GM13976 (cell line): ENCODE results near the gene RALGAPB.

ENCODE experiments used
- DNase-seq: peaks from one replicate; pipeline ENCODE4 v3.0.0; 2012; ENCODE audit warnings: low spot score
- CTCF ChIP-seq: IDR thresholded peaks from 2 replicates; pipeline ENCODE4 v1.5.1; 2012; ENCODE audit warnings: borderline replicate concordance, mild to moderate bottlenecking; ENCODE audit not compliant: insufficient read depth; ENCODE audit errors: extremely low read depth, missing control alignments, control extremely low read depth
- in situ Hi-C: fragments of 300-500 bp; cut with MboI; formaldehyde crosslinking; loops from one replicate; pipeline ENCODE4 v1.12.0; 2022; ENCODE audit warnings: low sequenced_read_pairs, mixed read lengths, inconsistent platforms; ENCODE audit not compliant: unreplicated experiment

The RALGAPB gene

DNA sequence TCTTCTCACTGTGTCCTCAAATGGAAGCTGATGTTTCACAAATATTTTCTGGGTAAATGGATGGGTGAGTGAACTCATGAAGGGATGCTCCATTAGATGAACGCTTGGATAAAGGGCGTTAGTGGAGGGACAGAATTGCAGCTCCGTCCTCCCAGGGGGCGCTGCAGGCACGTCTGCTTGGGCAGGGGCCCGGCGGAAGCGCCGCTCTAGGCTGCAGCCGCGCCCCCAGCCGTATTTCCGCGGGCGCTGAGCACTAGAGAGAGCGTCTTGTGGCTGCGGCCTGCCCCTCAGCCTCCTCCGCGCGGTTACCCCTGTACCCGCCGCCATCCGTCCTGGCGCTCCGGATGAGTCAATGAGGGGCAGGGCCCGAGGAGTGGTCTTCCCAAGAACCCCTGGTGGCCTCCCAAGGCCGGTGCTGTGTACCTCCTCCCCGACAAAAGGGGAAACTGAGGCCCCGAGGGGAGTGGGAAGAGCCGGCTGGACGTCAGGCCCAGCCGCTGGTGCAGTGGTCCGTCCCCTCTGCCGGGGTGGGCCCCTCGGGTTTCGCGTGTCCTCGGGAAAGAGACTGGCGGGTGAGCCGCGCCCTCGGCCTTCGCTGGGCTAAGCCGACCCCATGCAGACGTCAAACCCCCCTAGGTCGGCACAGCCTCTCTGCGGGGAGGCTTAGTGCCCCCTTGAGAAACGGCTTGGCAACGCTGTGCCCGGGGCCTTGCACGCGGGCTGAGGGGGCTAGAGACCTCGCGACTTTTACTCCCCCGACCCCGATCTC lies 26.0 kb upstream of the RALGAPB start:
- peak; percentile 94 for TF ChIP-seq CTCF
- DNase-seq = peak; percentile 93
- in situ Hi-C loops = no loop called here

- no peak for DNase-seq
- no peak for TF ChIP-seq CTCF
- in situ Hi-C loops = no loop called here
Measured at GRCh38 chr20:38447251-38447661, 25.4 kb upstream of the RALGAPB start.

DNA sequence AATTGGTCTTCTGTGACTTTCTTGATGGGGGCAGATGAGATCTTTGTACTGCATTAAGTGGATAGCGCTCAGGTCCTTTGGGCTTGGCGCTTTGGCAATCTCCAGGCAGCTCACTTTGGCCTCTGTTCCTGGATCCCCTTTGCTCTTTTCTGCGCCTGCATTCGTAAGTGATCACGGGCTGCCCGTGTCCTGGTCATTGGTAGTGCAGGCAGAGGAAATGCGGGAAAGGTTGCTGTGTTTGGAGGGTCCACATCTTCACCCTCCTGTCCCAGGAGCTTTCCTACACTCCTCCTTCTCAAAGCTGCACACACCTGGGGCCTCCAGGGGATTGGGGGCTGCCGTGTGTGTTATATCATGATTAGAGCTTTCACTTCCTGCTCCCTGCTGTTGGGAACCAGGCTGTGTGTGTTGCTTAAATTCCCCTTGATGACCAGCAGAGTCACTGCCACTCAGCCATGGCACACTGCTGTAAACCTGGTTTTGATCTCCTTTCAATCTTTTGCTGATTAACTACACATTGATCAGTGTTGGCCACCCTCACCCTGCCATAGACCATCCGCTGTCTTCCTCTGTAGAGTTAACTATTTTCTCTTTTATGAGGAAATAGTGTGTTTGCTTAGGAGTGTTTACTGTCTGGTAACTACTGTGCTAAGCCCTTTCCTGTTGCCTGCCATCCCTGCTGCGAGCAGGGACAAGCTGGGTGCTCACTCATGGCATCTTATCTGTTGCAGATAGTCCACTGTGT lies 24.5 kb upstream of the RALGAPB start:
- in situ Hi-C loops = no loop called here
- no peak for TF ChIP-seq CTCF
- no peak for DNase-seq

- in situ Hi-C loops = no loop called here
- TF ChIP-seq CTCF = no peak
- no peak for DNase-seq
Measured at GRCh38 chr20:38449046-38449445, 23.6 kb upstream of the RALGAPB start.

- in situ Hi-C loops = no loop called here
- DNase-seq = no peak
- no peak for TF ChIP-seq CTCF
Measured at GRCh38 chr20:38450412-38450975, 22.1 kb upstream of the RALGAPB start.

DNA sequence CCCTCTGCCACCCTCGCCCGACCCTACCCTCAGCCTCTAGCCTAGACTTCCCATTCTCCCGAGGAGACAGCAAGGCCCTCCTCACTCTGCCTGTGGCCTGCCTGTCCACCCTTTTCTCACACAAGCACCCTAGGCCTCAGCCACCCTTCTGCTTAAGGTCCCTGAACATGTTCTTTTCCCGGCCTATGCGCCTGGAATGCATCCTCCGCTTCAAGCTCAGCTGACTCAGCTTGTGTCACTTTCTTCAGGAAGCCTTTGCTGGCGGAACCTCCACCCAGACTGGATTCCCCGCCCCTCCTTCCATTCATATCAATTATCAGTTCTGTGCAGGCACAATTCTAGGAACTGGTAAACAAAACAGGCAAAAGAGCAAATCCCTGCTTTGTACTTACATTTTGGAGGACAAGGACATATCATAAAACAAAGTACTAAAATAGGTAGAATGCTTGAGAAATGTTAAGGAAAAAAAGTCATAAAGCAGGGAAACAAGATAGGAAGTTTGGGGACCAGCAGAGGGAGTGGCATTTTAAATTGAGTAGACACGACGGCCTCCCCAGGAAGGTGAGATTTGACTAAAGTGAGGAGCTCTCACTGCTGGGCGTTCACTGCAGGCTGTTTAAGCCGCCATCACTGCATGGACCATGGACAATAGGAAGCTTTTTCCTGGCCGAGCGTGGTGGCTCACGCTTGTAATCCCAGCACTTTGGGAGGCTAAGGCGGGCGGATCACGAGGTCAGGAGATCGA lies 19.6 kb upstream of the RALGAPB start:
- TF ChIP-seq CTCF = no peak
- no peak for DNase-seq
- in situ Hi-C loops = no loop called here
